SKM-1 (cell line): Measurements from ENCODE around the gene AAGAB.

Experiments used
- DNase-seq: peaks from one replicate; lab custom pipeline; 2025; ENCODE audit not compliant: unreplicated experiment; lab: John Stamatoyannopoulos, UW

Gene AAGAB

DNA sequence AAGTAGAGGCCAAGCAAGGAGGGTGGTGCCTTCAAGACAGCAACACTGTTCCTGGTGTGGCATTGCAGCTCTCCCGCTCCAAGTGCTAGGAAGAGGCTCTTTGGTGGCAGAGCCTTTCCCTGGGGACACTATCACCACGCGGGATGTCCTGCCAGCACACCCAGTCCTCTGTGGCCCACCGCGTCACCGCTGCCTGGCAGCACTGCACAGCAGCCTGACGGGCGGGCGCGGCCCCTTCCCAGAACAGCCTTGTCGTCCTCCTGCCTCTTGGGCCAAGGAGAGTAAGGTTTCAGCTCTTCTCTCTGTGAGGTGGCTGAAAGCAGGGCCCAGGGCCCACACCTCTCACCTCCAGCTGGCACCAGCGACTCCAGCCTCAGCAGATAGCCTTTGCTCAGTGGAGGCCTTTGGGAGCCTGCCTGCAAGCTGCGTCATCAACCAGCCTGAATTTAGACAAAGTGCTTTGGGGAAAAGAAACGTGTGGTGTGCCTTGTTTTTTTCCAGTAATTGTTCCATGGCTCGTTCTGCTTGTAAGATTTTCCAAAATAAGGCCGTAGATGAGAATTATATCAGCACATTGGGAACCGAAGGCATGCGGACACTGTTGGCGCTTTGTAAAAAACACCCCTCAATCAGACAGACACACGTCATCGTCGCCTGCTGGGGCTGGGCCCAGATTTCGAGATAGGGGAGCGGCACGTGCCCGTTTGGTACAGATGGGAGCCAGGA lies 65.0 kb downstream of the AAGAB start:
- DNase-seq: no peak

DNA sequence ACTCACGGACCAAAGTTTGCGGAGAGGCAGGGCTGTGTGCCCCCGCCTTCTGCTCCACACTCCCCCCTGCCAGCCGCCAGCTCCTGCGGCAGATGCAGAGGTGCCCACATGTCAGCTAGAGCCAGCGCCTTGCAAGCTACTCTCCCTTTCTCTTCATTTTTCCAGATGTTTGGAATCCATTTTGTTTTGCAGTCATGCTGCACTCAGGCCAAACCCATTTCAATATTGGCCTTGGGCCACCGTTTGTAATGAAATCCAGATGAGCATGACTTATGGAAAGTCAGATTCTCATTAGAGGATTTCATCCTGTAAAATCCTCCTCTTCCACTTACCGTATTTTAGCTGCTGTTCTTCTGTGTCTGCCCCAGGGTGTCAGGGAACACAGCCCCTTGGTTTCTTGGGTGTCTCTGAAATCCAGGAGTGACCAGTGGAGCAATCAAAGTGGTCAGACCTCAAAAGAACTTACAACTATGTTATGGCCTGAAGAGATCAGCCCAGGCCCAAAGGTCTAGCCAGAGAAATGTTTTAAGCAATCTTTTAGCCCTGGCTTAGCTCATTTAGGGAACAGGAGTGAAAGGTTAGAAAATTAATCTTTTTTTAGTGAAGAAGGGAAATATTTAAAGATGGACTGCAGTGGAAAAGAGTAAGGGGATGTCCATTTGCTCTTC lies 65.8 kb downstream of the AAGAB start:
- no peak for DNase-seq

DNA sequence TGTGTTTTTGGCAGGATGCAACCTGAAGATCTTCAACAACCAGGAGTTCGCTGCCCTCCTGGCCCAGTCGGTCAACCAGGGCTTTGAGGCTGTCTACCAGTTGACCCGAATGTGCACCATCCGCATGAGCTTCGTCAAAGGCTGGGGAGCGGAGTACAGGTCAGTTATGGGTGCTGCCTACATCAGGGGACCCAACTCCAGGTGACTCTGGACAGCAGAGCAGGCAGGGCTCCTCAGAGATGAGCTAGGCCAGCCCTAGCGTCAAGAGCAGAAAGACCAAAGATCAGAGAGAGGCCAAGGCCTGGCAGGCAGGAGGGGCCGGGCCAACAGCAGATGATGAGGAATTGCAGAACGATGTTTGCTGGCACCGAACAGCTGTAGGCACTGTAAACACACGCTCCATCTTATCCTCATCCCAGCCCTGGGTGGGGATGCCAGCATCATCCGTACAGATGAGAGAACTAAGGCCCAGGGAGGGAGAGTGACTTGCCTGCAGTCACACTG lies 67.1 kb downstream of the AAGAB start:
- DNase-seq: no peak

DNA sequence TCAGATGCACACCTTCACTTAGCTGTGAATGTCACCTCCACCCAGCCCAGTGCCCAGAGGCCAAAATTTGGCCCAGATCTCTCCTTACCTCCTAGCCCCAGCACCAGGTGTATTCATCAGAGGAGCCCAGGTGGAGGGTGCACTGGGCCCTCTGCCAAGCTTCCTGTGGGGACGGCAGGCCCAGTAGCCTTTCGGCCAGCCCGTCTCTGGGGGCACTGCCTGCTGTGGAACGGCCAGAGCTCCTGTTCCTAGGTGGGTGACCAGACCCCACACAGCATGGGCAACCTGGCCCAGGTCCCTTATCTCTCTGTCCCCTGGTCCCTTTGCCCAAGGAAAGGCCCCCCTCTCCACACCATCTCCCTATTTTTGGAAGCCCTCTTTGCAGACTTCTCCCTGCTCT lies 67.8 kb downstream of the AAGAB start:
- no peak for DNase-seq

DNA sequence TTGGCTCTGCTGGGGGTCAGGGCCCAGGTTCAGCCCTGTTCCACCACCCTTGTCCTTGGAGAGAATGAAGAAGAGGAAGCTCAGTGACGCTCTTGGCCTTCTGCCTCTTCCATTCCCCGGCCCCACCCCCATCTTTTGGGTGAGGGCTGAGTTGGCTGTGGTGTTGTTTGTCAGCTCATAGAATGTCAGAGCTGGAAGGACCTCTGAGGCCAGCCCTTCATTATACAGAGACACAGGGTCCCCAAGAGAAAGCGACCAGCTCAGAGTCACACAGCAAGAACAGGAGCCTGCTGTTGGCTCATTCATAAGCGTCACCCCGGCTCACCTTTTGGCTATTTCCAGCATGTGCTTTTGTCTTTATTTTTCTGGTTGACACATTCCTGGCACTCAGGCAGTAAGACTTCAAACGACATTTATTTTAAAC lies 68.2 kb downstream of the AAGAB start:
- DNase-seq: no peak

DNA sequence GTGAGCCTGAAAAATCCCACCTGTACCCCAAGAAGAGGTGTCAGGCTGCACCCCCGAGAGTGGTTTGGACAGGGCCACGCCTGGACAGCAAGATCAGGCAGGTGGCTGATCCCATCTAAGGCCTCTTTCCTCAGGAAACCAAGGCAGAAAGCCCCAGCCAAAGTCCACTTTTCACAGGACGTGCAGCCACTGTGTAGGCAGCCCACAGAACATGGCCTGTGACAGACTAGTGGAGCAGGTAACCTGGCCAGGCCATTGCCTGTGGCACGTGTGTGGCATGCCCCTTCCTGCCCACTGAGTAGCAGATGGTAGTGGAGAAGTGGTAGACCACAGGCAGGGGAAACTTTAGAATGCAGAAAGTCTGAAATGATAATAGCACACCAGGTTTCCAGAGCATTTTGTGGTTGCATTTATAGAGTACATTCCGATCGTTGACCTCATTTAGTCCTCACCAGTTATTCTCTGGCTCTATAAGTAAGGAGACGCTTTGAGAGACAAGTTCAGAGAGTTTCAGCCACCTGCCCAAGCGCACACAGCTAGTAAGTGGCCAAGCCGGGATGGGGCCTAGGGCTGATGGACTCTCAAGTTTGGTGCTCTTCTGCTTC lies 68.7 kb downstream of the AAGAB start:
- no peak for DNase-seq

DNA sequence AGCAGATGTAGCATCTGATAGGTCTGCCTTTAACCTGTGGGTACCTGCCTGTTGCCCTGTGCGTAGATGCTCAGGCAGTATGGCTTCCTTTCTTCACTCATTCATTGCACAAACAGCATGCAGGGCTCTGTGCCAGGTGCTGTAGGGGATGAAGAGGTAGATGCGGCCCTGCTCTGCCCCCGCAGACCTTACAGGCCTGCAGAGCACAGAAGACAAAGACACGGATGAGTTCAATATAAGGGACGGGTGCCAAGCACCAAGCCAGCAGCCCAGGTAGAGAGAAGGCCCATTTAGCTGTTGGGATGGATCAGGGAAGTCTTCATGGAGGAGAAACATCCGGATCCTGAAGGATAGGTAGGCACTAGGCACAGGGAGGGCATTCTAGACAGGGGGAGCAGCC lies 69.4 kb downstream of the AAGAB start:
- no peak for DNase-seq

DNA sequence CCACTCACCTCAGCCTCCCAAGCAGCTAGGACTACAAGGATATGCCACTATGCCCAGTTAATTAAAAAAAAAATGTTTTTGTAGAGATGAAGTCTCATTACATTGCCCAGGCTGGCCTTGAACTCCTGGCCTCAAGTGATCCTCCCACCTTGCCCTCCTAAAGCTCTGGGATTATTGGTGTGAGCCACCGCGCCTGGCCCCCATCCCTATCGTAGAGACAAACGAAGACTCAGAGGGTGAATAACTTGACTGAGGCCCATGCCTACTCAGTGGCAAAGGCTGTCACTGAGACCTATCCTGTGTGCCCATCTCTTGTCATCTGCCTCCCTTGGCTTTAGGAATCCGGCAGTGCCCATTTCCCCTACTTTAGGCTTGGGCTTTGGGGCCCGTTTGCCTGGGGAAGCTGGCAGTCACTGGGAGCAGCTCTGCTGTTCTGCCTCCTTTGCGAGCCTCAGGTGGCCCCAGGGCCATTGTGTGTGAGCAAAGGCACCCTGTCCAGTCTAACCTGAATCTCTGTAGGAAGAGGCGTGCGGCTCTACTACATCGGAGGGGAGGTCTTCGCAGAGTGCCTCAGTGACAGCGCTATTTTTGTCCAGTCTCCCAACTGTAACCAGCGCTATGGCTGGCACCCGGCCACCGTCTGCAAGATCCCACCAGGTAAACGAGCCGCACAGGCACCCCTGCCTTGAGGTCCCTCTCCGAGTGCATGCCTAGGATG lies 70.1 kb downstream of the AAGAB start:
- DNase-seq: no peak

DNA sequence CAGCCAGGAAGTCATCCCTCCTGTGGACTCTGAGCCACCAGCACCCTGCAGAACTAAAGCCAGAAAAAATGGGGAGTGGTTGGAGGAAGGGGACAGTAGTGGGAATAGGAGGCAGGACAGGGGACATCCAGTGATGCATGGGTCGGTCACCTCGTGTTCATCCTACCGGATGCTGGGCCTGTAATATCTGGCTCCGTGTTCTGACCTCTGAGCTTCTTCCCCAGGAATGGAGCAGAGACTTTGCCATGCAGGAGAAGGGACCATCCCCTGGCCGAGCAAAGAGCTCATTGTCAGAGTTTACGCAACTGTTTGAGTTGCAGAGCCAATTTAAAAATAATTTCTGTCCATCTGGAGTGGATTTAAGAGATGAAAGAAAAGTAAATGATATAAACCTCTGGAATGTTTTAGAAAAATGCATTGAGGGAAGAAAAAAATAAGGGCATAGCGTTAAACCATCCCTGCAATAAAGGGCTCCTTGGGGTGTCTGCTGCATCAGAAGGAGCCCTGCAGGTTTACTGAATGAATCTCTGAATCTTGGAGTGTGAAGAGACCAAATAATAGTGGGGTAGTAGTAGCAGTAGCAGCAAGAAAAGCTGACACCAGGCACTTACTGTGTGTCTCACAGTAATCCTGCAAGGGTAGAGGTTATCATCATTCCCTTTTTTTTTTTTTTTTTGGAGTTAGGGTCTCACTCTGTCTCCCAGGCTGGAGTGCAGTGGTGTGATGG lies 70.9 kb downstream of the AAGAB start:
- DNase-seq: no peak

DNA sequence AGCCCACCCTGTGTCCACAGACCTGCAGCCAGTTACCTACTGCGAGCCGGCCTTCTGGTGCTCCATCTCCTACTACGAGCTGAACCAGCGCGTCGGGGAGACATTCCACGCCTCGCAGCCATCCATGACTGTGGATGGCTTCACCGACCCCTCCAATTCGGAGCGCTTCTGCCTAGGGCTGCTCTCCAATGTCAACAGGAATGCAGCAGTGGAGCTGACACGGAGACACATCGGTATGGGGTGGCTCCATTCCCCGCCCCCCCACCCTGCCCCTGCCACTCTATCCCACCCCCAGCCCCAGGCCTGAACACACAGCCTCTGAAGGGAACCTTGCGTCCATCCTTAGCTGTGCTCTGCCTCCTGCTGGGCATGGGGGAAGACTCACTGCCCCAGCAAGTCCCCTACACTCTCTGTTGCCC lies 73.2 kb downstream of the AAGAB start:
- no peak for DNase-seq

DNA sequence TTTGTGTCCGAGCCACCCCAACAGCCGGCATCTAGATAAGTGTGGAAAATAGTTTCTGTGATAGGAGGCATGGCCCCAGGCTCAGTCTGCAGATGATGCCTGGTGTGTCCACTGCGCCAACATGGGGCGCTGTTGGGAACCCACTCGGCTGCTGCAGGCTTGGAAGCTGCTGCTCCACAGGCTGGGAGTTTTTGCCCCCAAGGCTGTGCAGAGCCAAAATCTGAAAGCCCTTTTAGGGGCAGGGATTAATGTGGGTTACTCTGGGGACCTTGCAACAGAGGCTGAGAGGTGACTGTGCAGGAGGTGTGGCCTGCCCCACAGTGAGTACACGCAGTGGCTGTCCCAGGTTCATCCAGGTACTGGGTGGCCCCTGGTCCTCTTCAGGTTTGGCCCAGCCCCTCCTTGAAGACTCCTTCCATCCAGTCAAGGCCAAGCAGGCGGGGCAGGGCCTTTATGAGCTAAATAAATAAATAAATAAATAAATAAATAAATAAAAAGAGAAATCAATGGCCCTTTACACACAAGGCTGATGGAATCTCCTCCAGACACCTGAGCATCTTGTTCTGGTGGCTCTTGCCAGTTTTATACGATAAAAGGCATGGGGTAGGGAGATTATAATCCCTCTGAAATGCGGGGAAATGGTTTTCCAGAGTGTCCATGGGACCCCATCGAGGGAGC lies 73.8 kb downstream of the AAGAB start:
- DNase-seq: no peak

DNA sequence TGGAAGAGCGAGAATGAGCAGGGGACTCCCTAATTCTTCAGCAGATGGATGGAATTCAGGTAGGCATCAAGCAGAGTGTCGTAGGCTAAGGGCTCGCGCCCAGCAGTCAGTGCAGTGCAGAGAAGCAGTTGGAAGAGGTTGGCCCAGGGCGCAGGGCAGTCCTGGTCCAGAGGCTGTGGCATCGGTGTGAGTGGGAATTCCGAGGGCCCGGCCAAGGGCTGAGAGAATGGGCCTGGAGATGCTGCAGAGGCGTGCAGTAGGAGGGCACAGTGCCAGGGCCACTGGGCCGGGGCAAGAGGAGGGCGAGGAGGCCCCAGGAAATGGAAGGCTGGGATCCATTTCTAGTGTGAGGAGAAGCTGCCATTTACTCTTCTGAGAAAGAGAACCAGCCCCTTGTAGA lies 74.4 kb downstream of the AAGAB start:
- DNase-seq: no peak

DNA sequence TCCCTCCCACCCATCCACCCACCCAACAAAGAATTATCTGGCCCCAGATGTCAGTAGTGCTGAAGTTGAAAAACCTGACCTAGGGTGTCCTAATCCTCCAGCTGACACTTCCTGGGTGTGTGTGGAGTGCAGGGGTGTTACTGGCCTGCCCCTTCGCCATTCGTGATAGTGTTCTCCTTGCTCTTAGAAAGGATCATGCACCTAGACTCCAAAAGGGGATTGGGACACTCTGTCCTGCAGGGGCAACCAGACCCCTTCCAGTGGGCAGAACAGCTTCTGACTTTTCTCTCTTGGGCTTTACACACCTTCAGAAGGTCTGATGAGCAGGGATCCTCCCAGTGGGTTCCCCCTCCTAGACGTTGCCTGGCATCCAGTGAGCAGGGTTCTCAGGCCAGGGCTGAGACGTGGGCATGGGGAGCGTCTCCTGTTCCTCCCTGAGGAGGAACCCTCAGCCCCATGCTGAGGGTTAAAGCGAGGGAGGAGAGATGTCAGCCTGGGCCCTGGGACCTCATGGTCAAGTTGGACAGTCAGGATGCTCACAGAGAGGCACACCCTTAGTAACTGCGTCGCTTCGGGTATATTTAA lies 75.0 kb downstream of the AAGAB start:
- DNase-seq: no peak

DNA sequence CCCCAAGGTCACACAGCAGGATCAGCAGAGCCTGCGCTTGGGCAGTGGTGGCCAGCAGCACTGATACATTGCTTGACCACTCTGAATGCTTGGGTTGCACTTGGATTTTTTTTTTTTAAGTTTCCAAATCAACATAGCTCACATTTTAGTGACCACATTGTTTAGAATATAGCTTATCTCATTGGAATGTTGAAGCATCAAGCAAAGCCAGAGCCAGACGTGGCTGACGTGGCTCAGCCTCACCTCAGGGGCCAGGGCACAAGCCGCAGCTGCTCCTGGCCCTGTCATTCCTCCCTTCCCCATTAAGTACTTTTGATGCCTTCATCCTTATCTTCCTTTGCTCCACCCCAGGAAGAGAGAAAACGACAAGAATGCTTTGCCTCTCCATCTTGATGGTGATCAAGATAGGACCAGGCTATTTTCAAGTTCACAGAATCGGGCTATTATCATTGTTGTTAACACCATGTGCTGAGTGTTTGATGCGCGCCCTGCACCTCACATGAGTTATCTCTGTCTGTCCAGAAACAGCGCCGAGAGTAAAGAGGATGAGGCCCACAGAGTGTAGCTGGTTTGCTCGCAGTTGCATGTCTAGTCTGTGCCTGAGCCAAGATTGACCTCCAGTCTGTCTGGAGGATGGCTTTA lies 75.8 kb downstream of the AAGAB start:
- no peak for DNase-seq

DNA sequence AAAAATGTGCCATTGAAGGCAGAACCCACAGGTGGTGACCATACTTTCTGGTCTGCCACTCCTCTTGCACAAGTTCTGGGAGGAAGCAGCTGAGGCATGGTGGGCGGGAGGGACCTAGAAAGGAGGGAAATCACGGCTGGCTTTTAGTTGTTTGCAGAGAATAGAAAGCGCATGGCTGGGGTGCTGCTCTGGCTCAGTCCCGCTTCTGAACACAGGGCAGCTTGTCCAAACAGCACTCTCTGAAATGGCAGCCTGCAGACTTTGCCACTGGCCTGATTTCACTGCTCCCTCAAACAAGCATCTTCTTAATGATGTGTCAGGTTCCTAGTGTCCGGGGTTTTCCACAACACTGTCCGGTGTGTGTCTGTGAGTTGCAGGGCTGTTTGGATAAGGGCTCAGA lies 76.7 kb downstream of the AAGAB start:
- no peak for DNase-seq

DNA sequence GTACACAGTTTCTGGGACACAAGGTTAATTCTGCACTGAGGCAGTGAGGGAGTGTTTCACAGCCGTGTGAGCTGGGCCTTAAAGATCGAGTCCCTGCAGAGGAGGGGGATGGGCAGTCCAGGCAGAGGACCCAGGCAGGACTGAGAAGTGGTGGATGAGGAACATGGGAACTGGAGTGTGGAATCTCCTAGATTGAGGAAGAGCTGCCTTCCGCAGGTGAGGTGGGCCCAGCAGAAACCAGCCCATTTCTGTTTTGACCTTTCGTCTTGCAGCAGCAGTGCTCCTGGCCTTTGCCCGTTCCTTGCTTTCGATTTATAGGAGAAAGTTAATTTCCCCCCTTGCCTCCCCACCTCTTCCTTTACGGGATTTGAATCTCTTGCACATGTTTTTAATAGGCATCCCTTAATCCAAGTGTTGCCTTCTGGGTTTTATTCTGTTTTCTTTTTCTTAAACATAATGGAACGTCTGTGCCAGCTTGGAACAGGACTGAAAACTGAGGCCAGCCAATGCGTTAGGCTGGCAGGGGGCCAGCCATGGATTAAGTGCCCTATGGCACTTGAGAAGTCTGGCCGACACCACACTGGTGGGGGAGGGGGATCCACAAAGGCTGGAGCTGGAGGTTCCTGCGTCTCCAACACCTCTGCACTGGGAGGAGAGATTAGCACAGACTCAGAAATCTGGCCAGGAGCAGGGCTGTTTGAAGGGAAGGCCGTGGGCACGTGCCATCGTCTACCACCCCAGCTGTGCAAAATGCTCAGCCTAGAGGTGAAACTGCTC lies 78.1 kb downstream of the AAGAB start:
- DNase-seq: no peak

DNA sequence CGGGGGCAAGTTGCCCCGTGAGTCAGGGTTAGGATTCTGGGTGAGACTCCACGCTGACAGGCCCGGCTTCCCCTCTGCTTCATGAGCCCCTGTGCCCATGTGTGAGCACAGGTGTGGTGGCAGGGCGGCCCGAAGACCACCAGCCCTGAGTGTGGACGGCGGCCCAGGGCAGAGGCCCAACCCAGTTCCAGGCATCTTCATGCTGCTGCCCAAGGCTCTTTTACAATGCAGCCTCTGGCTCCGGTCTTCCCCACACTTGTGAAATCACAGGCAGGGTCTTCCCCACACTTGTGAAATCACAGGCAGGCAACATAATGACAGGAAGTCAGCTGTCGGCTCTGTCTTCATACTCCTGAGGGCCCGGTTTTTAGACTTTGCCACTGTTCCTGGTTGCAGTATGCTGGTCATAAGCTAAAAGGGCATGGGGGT lies 78.8 kb downstream of the AAGAB start:
- peak; percentile 92 for DNase-seq

DNA sequence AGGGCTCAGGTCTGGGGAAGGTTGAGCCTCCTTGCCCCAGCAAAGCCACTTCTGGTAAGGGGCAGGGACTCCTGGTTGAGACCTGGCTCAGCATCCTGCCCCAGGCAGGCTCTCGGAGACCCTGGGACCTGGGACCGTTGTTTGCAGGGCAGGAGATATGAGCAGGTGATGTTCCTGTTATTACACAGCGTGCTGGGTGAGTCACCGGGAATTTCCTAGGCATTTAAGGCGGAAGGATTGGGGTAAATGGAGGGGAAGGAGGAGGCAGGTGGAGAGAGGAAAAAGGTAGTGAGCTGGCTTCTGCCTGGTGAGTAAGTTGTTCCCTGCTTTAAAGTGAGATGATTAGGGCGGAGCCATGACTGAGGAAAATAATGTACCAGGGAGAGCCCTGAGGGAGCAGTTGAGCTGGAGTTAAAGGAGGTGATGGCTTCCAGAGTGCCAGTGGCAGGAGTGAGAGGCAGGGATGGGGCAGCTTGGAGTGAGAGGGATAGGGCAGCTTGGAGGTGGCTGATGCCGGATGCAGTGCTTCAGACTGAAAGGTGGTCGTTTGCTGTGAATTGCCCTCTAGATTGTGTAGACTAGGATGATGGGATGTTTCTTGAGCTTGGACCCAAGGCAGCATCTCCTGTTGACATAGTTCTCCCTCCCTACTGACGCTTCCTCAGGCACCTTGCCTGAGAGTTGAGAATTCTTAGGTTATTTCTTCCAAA lies 79.4 kb downstream of the AAGAB start:
- no peak for DNase-seq
